GM12878 (cell line): ENCODE data around the gene NKAIN4. TPM values are rescaled to one million over a fixed set of nuclear protein-coding genes. Genes with fewer than 3 reads are reported as not detected.

Experiments used
- BCL3 ChIP-seq: IDR thresholded peaks from 2 replicates; pipeline ENCODE4 v1.6.1; 2011; ENCODE audit warnings: borderline replicate concordance, low read depth, mild to moderate bottlenecking, moderate library complexity, low read length; ENCODE audit not compliant: insufficient read depth, poor library complexity, severe bottlenecking
- FOXK2 ChIP-seq: fragments of 450-650 bp; IDR thresholded peaks from 2 replicates; pipeline ENCODE4 v1.6.1; 2017; ENCODE audit warnings: mild to moderate bottlenecking, moderate library complexity
- NFYB ChIP-seq: IDR thresholded peaks from 2 replicates; pipeline ENCODE4 v1.6.1; 2011; ENCODE audit warnings: low read depth, mild to moderate bottlenecking, low read length, improper control_type of control experiment, moderate library complexity; ENCODE audit not compliant: insufficient read depth
- POU2F2 ChIP-seq: IDR thresholded peaks from 3 replicates; pipeline ENCODE4 v1.6.1; 2011; ENCODE audit warnings: low read depth, mild to moderate bottlenecking, low read length, borderline replicate concordance
- RAD51 ChIP-seq: fragments of 450-650 bp; IDR thresholded peaks from 2 replicates; pipeline ENCODE4 v1.6.1; 2016; ENCODE audit warnings: moderate library complexity, mild to moderate bottlenecking, inconsistent platforms
- ZBTB11 ChIP-seq: fragments of 450-650 bp; formaldehyde crosslinking; IDR thresholded peaks from 2 replicates; pipeline ENCODE4 v1.5.0; 2022; ENCODE audit warnings: mild to moderate bottlenecking, missing genetic modification characterization
- ZNF217 ChIP-seq: fragments of 450-650 bp; IDR thresholded peaks from 2 replicates; pipeline ENCODE4 v1.6.1; 2017; ENCODE audit warnings: antibody characterized with exemption, mild to moderate bottlenecking
- ZNF384 ChIP-seq: IDR thresholded peaks from 2 replicates; pipeline ENCODE4 v1.6.1; 2012; ENCODE audit warnings: low read depth, mild to moderate bottlenecking, low read length, improper control_type of control experiment, borderline replicate concordance
- polyA plus RNA-seq, 11 experiments: library from polyadenylated mRNA; depleted of rRNA in 4 of 11; unstranded in 6 of 11; stranded (reverse) in 5 of 11; fragments of >200 nt; fragmentation: Nextera tagmentation in 4 of 11; fragmentation: Illumina TruSeq in 1 of 11; extraction: Ambion mirVana in 4 of 11; extraction: Trizol in 1 of 11; gene quantifications; 1 replicate in 1 of 11; 2 replicates in 10 of 11; pipeline versions ENCODE4 v1.2.1 to v1.2.3, GENCODE V29; 2011 to 2016; ENCODE audit warnings: inconsistent platforms in 2 of 11, missing spikeins in 2 of 11, low read depth in 1 of 11
- total RNA-seq, 4 experiments: library from RNA; depleted of rRNA in 3 of 4; stranded (reverse); fragments of >200 nt in 3 of 4; fragmentation: Illumina TruSeq in 1 of 4; extraction: Trizol in 1 of 4; gene quantifications; 2 replicates each; pipeline versions ENCODE4 v1.2.1 to v1.2.3, GENCODE V29; 2013 to 2021
- TF ChIP-seq, protein P1 (sequence below): fragments of 450-650 bp; IDR thresholded peaks from 2 replicates; pipeline ENCODE4 v1.6.1; 2017; ENCODE audit warnings: low read depth, mild to moderate bottlenecking, moderate library complexity
- TF ChIP-seq, protein P2 (sequence below), 3 experiments: IDR thresholded peaks in 2 of 3; conservative IDR thresholded peaks in 1 of 3; 2 replicates each; pipeline ENCODE4 v1.5.1; 2011; ENCODE audit warnings: low read depth in 3 of 3, low read length in 3 of 3, mild to moderate bottlenecking in 3 of 3, control low read depth in 2 of 3, moderate library complexity in 2 of 3, inconsistent platforms in 1 of 3, mixed read lengths in 1 of 3; ENCODE audit not compliant: control insufficient read depth in 2 of 3, insufficient read depth in 1 of 3; ENCODE audit errors: extremely low read depth in 1 of 3
- TF ChIP-seq, protein P3 (sequence below): fragments of 450-650 bp; IDR thresholded peaks from 2 replicates; pipeline ENCODE4 v1.6.1; 2017; ENCODE audit warnings: mild to moderate bottlenecking, moderate library complexity
- TF ChIP-seq, protein P4 (sequence below): fragments of 450-650 bp; IDR thresholded peaks from 2 replicates; pipeline ENCODE4 v1.6.1; 2017; ENCODE audit warnings: borderline replicate concordance

The NKAIN4 gene
- total and polyA plus RNA-seq, 10 of the 15 experiments (the other 5 are each of a cell fraction or from before 2014, with no cell fraction given): 0.11 TPM; not detected in 9

DNA sequence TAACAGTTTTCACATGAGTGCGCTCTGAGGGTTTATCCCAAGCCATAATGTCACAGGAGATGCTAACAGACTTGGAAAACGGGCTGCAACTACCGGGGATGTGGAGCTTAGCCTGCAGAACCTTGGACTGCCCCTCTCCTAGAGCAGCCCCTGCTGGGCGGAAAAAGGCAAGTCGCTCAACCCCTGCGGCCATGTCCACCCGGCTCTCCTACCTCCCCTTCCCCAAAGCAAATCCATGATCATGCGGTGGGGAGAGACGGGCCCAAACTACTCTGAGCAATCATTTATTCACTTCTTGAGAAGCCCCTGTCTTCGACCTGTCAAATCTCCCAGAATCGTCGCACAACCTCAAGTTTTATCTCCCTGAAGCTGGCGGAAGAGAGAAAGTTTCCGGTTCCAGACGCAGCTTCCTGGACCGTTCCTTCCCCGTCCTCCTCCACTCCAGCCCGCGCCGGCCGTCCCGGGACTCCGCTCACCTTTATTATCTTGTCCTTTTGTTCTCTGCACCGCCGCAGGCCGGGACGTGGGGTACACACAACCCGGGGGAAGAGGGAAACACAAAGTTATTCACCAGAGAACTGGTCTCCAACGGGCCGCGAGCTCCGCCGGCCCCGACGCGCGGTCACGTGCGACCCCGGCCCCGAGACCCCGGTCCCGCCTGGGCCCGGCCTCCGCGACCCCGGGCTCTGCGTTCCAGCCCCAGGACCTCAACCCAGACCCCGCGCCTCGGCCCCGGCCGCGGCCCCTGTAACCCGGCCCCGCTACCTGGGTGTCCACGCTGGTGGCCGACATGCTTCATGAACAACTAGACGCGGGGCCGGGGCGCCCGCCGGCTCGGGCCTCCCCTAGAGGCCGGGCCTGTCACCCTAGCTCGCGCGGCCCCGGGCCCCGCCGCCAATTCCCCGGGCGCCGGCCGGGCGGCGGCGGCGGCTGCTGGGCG lies 38.9 kb downstream of the NKAIN4 start (continued):
- TF ChIP-seq, protein P1, sequence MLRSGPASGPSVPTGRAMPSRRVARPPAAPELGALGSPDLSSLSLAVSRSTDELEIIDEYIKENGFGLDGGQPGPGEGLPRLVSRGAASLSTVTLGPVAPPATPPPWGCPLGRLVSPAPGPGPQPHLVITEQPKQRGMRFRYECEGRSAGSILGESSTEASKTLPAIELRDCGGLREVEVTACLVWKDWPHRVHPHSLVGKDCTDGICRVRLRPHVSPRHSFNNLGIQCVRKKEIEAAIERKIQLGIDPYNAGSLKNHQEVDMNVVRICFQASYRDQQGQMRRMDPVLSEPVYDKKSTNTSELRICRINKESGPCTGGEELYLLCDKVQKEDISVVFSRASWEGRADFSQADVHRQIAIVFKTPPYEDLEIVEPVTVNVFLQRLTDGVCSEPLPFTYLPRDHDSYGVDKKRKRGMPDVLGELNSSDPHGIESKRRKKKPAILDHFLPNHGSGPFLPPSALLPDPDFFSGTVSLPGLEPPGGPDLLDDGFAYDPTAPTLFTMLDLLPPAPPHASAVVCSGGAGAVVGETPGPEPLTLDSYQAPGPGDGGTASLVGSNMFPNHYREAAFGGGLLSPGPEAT: no peak
- no peak for TF ChIP-seq ZBTB11 (CRISPR knock-in tag)
- no peak for TF ChIP-seq RAD51
- TF ChIP-seq, protein P2, sequence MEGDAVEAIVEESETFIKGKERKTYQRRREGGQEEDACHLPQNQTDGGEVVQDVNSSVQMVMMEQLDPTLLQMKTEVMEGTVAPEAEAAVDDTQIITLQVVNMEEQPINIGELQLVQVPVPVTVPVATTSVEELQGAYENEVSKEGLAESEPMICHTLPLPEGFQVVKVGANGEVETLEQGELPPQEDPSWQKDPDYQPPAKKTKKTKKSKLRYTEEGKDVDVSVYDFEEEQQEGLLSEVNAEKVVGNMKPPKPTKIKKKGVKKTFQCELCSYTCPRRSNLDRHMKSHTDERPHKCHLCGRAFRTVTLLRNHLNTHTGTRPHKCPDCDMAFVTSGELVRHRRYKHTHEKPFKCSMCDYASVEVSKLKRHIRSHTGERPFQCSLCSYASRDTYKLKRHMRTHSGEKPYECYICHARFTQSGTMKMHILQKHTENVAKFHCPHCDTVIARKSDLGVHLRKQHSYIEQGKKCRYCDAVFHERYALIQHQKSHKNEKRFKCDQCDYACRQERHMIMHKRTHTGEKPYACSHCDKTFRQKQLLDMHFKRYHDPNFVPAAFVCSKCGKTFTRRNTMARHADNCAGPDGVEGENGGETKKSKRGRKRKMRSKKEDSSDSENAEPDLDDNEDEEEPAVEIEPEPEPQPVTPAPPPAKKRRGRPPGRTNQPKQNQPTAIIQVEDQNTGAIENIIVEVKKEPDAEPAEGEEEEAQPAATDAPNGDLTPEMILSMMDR (IDR thresholded peaks at IDR 0.05 in 2 of 3, conservative IDR thresholded peaks at IDR 0.05 in 1 of 3; ENCODE audit: control insufficient read depth in 2 of 3, extremely low read depth in 1 of 3, insufficient read depth in 1 of 3, low read depth in 3 of 3, low read length in 3 of 3): peak; percentile 44 to 66 (median 49)
- TF ChIP-seq POU2F2: no peak
- no peak for TF ChIP-seq ZNF217
- no peak for TF ChIP-seq FOXK2
- no peak for TF ChIP-seq ZNF384
- TF ChIP-seq, protein P3, sequence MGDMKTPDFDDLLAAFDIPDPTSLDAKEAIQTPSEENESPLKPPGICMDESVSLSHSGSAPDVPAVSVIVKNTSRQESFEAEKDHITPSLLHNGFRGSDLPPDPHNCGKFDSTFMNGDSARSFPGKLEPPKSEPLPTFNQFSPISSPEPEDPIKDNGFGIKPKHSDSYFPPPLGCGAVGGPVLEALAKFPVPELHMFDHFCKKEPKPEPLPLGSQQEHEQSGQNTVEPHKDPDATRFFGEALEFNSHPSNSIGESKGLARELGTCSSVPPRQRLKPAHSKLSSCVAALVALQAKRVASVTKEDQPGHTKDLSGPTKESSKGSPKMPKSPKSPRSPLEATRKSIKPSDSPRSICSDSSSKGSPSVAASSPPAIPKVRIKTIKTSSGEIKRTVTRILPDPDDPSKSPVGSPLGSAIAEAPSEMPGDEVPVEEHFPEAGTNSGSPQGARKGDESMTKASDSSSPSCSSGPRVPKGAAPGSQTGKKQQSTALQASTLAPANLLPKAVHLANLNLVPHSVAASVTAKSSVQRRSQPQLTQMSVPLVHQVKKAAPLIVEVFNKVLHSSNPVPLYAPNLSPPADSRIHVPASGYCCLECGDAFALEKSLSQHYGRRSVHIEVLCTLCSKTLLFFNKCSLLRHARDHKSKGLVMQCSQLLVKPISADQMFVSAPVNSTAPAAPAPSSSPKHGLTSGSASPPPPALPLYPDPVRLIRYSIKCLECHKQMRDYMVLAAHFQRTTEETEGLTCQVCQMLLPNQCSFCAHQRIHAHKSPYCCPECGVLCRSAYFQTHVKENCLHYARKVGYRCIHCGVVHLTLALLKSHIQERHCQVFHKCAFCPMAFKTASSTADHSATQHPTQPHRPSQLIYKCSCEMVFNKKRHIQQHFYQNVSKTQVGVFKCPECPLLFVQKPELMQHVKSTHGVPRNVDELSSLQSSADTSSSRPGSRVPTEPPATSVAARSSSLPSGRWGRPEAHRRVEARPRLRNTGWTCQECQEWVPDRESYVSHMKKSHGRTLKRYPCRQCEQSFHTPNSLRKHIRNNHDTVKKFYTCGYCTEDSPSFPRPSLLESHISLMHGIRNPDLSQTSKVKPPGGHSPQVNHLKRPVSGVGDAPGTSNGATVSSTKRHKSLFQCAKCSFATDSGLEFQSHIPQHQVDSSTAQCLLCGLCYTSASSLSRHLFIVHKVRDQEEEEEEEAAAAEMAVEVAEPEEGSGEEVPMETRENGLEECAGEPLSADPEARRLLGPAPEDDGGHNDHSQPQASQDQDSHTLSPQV: no peak
- no peak for TF ChIP-seq BCL3
- TF ChIP-seq, protein P4, sequence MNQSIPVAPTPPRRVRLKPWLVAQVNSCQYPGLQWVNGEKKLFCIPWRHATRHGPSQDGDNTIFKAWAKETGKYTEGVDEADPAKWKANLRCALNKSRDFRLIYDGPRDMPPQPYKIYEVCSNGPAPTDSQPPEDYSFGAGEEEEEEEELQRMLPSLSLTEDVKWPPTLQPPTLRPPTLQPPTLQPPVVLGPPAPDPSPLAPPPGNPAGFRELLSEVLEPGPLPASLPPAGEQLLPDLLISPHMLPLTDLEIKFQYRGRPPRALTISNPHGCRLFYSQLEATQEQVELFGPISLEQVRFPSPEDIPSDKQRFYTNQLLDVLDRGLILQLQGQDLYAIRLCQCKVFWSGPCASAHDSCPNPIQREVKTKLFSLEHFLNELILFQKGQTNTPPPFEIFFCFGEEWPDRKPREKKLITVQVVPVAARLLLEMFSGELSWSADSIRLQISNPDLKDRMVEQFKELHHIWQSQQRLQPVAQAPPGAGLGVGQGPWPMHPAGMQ: no peak
- TF ChIP-seq NFYB: no peak
